Measurements from ENCODE around the gene TMEM184A. TPM values are rescaled to one million over a fixed set of nuclear protein-coding genes. Genes with fewer than 3 reads are reported as not detected.

The TMEM184A gene
- total and polyA plus RNA-seq, 4 experiments from 2014 or later: not detected

DNA sequence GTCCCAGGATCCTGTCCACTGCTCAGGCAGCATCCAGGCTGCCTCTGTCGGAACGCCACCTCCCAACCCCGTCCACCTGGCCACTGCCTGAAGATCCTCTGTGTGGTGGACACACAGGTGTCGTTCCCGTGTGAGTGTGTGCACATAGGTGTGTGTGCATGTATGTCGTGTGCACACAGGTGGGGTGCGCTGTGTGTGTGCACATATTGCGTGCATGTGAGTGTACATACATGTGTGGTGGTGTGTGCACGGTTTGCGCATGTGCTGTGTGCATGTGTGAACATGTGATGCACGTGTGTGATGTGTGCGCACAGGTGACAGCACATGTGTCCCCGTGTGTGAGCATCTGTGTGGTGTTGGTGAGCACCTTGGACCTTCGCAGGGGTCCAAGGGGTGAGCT lies 7.1 kb downstream of the TMEM184A start:
- Histone ChIP-seq H3K36me3 (ENCODE audit: insufficient read depth, low read length) (no peaks in the 10 kb centered on the region), H3K27ac (ENCODE audit: low read depth, low read length) (no peak overlapping the region), H3K4me3 (ENCODE audit: low read length in 2 of 2) (no peak overlapping the region), H3K9me3 (ENCODE audit: control insufficient read depth in 1 of 2, low read length in 2 of 2) (no peaks in the 10 kb centered on the region), H3K4me1 (ENCODE audit: insufficient read depth, low read length) (no peaks in the 10 kb centered on the region), H3K27me3 (ENCODE audit: insufficient read depth, low read length) (no peaks in the 10 kb centered on the region)
- ChIA-PET CTCF (ENCODE audit: partially characterized antibody) (no interaction called here), POLR2A (ENCODE audit: partially characterized antibody) (no interaction called here)
- peak overlapping the region in 1 of 7 donors; percentile 1 for H3K27ac Mint-ChIP-seq
- no peaks in the 10 kb centered on the region for H3K36me3 Mint-ChIP-seq
- no peaks in the 10 kb centered on the region for H3K27me3 Mint-ChIP-seq
- peaks cover 0 to 3% (median 0%) of the 10 kb centered on the region in 8 donors for H3K9me3 Mint-ChIP-seq
- no peak overlapping the region for H3K4me3 Mint-ChIP-seq
- DNase-seq: peak in 1 of 5 donors; percentile 3
- intact Hi-C loops (cut with micrococcal nuclease): no loop called here
- H3K4me1 Mint-ChIP-seq: peaks cover 3 to 8% (median 4%) of the 10 kb centered on the region in 4 donors

DNA sequence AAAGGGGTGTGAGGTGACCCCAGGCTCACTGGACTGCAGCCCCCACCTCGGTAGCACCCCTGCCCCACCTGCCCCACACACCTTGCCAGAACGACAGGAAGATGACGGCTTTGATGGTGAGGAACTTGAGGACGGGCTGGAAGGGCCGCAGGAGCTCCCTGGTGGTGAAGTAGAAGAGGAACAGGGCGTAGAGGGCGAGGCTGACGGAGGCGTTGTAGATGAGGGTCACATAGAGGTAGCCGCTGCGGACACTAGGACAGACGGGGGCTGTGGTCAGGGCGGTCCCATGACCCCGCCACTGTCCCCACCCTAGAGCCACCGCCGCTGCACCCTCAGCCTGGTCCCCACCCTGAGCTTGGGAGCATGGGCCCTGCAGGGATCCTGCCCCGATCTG lies 7.6 kb downstream of the TMEM184A start:
- Mint-ChIP-seq H3K27me3 (no peaks in the 10 kb centered on the region), H3K9me3 (peaks cover 0 to 3% (median 0%) of the 10 kb centered on the region in 8 donors), H3K4me1 (peaks cover 3 to 8% (median 4%) of the 10 kb centered on the region in 4 donors), H3K27ac (peak overlapping the region in 1 of 7 donors; percentile 44), H3K36me3 (no peaks in the 10 kb centered on the region), H3K4me3 (peak overlapping the region in 1 of 8 donors; percentile 33)
- Histone ChIP-seq H3K36me3 (ENCODE audit: insufficient read depth, low read length) (no peaks in the 10 kb centered on the region), H3K27me3 (ENCODE audit: insufficient read depth, low read length) (no peaks in the 10 kb centered on the region), H3K4me3 (ENCODE audit: low read length in 2 of 2) (no peak overlapping the region), H3K27ac (ENCODE audit: low read depth, low read length) (no peak overlapping the region), H3K9me3 (ENCODE audit: control insufficient read depth in 1 of 2, low read length in 2 of 2) (no peaks in the 10 kb centered on the region), H3K4me1 (ENCODE audit: insufficient read depth, low read length) (no peaks in the 10 kb centered on the region)
- POLR2A ChIA-PET (ENCODE audit: partially characterized antibody): no interaction called here
- DNase-seq: peak in 1 of 5 donors; percentile 43
- intact Hi-C loops (cut with micrococcal nuclease): no loop called here
- CTCF ChIA-PET (ENCODE audit: partially characterized antibody): no interaction called here

DNA sequence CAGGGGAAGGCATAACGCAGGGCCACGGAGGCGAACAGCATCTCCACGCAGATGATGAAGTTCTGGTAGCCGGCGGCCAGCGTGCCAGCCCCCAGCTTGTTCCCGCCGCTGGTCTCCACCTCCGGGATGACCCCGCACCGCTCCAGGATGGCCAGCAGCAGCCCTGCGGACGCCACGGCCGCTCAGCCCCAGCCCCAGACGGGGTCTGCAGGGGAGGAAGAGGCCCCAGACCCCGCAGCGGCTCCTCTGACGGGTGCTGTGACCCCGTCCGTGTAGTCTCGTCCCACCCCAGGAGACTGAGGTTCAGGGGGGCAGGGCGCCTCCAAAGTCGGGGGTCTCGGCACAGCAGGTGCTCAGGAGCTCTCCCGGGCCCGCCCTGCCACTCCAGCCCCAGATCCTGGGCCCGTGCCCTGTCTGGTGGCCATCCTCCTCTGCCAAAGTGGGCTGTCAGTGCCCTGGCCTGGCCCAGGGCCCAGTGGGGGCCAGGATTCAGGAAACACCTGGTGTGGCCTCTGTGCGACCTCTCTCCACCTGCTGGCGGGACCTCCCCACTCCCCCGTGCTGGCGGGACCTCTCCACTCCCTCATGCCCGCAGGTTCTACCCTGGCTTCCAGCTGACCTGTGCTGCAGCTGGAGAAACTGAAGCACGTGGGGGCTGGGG lies 8.1 kb downstream of the TMEM184A start:
- DNase-seq: no peak
- H3K36me3 Mint-ChIP-seq: peaks cover 0 to under 1% of the 10 kb centered on the region in 2 donors
- ChIA-PET CTCF (ENCODE audit: partially characterized antibody) (no interaction called here), POLR2A (ENCODE audit: partially characterized antibody) (no interaction called here)
- H3K4me3 Mint-ChIP-seq: no peak overlapping the region
- peak overlapping the region in 2 of 7 donors; percentile 29 to 44 for H3K27ac Mint-ChIP-seq
- no peaks in the 10 kb centered on the region for H3K27me3 Mint-ChIP-seq
- Histone ChIP-seq H3K27me3 (ENCODE audit: insufficient read depth, low read length) (no peaks in the 10 kb centered on the region), H3K4me3 (ENCODE audit: low read length in 2 of 2) (no peak overlapping the region), H3K27ac (ENCODE audit: low read depth, low read length) (no peak overlapping the region), H3K4me1 (ENCODE audit: insufficient read depth, low read length) (no peaks in the 10 kb centered on the region), H3K36me3 (ENCODE audit: insufficient read depth, low read length) (no peaks in the 10 kb centered on the region), H3K9me3 (ENCODE audit: control insufficient read depth in 1 of 2, low read length in 2 of 2) (no peaks in the 10 kb centered on the region)
- peaks cover 3 to 8% (median 4%) of the 10 kb centered on the region in 4 donors for H3K4me1 Mint-ChIP-seq
- intact Hi-C loops (cut with micrococcal nuclease): no loop called here
- peaks cover 0 to 3% (median 0%) of the 10 kb centered on the region in 8 donors for H3K9me3 Mint-ChIP-seq

DNA sequence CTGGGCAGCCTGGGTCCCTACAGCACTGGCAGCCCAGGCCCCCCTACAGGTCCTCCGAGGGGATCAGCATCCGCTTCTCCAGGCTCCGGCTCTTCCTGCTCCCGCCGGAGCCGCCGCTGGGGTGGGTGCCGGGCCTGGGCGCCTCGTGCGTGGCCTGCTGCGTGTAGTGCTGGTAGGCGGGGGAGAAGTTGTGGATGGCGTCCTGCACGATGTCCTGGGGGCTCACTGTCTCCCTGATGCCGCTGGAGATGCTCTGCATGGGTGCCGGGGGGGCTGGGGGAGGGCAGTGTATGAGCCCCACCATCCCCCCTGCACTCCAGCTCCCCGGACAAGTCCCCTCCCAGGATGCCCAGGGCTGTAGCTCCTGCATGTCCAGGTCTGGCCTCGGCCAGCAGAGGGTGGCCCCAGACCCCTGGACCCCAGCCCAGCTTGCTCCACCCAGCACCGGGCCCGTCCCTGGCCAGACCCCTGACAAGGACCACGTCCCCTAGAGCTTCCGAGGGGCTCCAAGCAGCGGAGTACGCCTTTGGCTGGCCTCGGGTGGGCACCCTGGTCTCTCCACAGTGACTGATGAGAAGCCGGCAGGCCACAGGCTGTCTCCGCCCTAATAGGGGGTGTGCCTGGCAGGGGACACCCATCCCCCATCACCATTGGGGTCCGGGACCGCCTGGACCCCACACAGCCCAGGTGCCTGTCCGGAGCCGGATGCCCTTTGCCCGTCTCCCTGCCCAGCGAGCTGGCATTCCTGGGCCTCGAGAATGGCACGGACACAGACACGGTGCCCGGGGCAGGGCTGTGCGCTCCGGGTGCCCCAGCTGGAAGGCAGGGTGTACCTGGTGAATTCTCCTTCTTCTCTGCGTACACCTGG lies 8.9 kb downstream of the TMEM184A start:
- H3K4me3 Mint-ChIP-seq: no peak overlapping the region
- peaks cover 3 to 7% of the 10 kb centered on the region in 2 donors for H3K36me3 Mint-ChIP-seq
- ChIA-PET POLR2A (ENCODE audit: partially characterized antibody) (no interaction called here), CTCF (ENCODE audit: partially characterized antibody) (no interaction called here)
- H3K36me3 ChIP-seq (ENCODE audit: insufficient read depth, low read length): no peaks in the 10 kb centered on the region
- H3K4me1 ChIP-seq (ENCODE audit: insufficient read depth, low read length): no peaks in the 10 kb centered on the region
- H3K27me3 Mint-ChIP-seq: no peaks in the 10 kb centered on the region
- H3K27ac ChIP-seq (ENCODE audit: low read depth, low read length): no peak overlapping the region
- H3K4me1 Mint-ChIP-seq: peaks cover 3 to 8% (median 4%) of the 10 kb centered on the region in 4 donors
- H3K9me3 ChIP-seq (ENCODE audit: control insufficient read depth in 1 of 2, low read length in 2 of 2): no peaks in the 10 kb centered on the region
- intact Hi-C loops (cut with micrococcal nuclease): no loop called here
- H3K4me3 ChIP-seq (ENCODE audit: low read length in 2 of 2): no peak overlapping the region
- H3K27ac Mint-ChIP-seq: no peak overlapping the region
- H3K9me3 Mint-ChIP-seq: peaks cover 0 to 3% (median 0%) of the 10 kb centered on the region in 8 donors
- H3K27me3 ChIP-seq (ENCODE audit: insufficient read depth, low read length): no peaks in the 10 kb centered on the region
- no peak for DNase-seq

DNA sequence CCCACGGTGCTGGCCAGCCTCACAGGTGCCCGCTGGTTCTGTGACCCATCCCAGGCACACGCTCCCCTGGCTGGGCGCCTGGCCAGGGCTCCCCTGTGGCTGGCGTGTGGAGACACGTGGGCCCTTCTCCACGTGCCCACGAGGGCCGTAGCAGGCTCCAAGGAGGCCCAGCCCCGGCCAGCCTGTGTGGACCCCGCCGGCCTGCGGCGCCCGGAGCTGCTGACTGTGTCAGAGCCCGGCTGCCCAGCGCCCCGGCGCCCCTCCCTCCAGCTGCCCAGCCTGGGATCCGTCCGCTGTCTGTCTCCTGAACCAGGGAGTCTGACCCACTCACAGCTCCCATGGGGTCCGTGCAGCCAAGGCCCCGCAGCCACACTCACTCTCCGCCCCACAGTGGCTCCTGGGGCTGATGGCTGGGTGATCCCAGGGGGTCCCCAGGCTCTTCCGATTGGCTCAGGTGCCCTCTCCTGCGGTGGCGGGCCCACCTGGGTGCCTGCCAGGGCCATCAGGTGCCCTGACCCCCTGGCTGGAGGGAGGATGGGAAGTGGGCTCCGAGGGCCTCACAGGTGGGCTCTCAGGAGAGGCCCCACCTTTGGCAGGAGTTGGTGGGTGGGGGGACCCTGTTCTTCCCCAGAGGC lies 9.6 kb downstream of the TMEM184A start:
- intact Hi-C loops (cut with micrococcal nuclease): no loop called here
- POLR2A ChIA-PET (ENCODE audit: partially characterized antibody): no interaction called here
- H3K4me1 ChIP-seq (ENCODE audit: insufficient read depth, low read length): no peaks in the 10 kb centered on the region
- H3K36me3 ChIP-seq (ENCODE audit: insufficient read depth, low read length): no peaks in the 10 kb centered on the region
- H3K27ac Mint-ChIP-seq: peak overlapping the region in 1 of 7 donors; percentile 60
- DNase-seq: no peak
- H3K9me3 ChIP-seq (ENCODE audit: control insufficient read depth in 1 of 2, low read length in 2 of 2): no peaks in the 10 kb centered on the region
- H3K36me3 Mint-ChIP-seq: peaks cover 6 to 12% of the 10 kb centered on the region in 2 donors
- H3K27ac ChIP-seq (ENCODE audit: low read depth, low read length): no peak overlapping the region
- peaks cover 0 to 3% (median 0%) of the 10 kb centered on the region in 8 donors for H3K9me3 Mint-ChIP-seq
- H3K4me3 Mint-ChIP-seq: no peak overlapping the region
- H3K27me3 ChIP-seq (ENCODE audit: insufficient read depth, low read length): no peaks in the 10 kb centered on the region
- H3K4me1 Mint-ChIP-seq: peaks cover 3 to 8% (median 4%) of the 10 kb centered on the region in 4 donors
- no peaks in the 10 kb centered on the region for H3K27me3 Mint-ChIP-seq
- no peak overlapping the region for H3K4me3 ChIP-seq (ENCODE audit: low read length in 2 of 2)
- CTCF ChIA-PET (ENCODE audit: partially characterized antibody): no interaction called here

DNA sequence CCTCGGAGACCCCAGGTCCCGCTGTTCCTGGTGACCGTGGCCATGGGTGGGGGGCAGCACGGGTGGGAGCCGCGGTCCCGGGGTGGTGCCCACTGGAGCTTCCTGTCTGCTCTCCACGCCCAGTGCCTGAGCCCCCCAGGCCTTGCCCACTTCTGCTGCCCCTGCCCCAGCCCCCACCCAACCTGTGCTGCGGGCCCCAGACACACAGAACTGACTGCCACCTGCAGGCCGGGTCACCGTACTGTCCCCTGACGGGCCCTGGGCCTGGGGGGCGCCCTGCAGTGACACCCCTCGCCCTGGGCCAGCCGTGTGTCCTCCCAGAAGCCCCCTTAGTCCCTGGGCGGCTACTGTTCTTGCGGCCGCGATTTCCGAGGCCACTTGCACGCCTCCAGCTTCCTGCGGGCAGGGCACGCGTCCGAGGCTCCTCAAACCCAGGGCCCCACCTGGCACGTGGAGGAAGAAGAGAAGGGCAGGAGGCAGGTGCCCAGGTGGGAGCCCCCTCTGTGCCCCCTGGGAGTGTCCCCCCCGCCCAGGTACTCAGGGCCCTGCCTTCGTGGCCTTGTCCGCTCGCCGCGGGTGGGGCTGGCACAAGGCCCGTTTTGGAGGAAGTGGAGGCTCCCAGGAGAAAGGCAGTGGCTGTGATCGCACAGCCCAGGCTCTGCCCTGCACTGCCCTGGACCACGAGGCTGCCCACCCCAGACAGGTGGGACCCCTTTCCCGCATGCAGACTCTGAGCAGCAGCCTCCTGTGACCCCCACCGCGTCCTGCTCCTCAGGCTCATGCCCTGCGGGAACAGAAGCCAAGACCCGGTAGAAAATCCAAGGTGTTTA lies 10.4 kb downstream of the TMEM184A start:
- DNase-seq: no peak
- peaks cover 3 to 8% (median 4%) of the 10 kb centered on the region in 4 donors for H3K4me1 Mint-ChIP-seq
- Histone ChIP-seq H3K4me3 (ENCODE audit: low read length in 2 of 2) (no peak overlapping the region), H3K9me3 (ENCODE audit: control insufficient read depth in 1 of 2, low read length in 2 of 2) (no peaks in the 10 kb centered on the region), H3K27ac (ENCODE audit: low read depth, low read length) (no peak overlapping the region), H3K27me3 (ENCODE audit: insufficient read depth, low read length) (no peaks in the 10 kb centered on the region), H3K4me1 (ENCODE audit: insufficient read depth, low read length) (no peaks in the 10 kb centered on the region), H3K36me3 (ENCODE audit: insufficient read depth, low read length) (peaks cover 5% of the 10 kb centered on the region)
- CTCF ChIA-PET (ENCODE audit: partially characterized antibody): no interaction called here
- POLR2A ChIA-PET (ENCODE audit: partially characterized antibody): interaction anchor here (0.8 to 1.4 kb wide), 2 partner anchors 8 to 13 kb away, joined by 3 to 6 read pairs; no protein-coding TSS in a partner anchor
- H3K27ac Mint-ChIP-seq: peak overlapping the region in 2 of 7 donors; percentile 42 to 60
- intact Hi-C loops (cut with micrococcal nuclease): no loop called here
- peaks cover 10 to 15% of the 10 kb centered on the region in 2 donors for H3K36me3 Mint-ChIP-seq
- H3K4me3 Mint-ChIP-seq: no peak overlapping the region
- H3K9me3 Mint-ChIP-seq: peaks cover 0 to 3% (median 0%) of the 10 kb centered on the region in 8 donors
- no peaks in the 10 kb centered on the region for H3K27me3 Mint-ChIP-seq

Data from CD4-positive, alpha-beta memory T cell (primary cell).